GM12892 (cell line): ENCODE results near the gene ABTB2.

Experiments used
- POLR2A ChIP-seq: IDR thresholded peaks from 2 replicates; pipeline ENCODE4 v1.6.1; 2011; ENCODE audit warnings: low read depth, low read length, control low read depth
- TAF1 ChIP-seq: IDR thresholded peaks from 2 replicates; pipeline ENCODE4 v1.6.1; 2011; ENCODE audit warnings: low read depth, mild to moderate bottlenecking, control low read depth, low read length, borderline replicate concordance

GRCh38 chr11:34280945-34281872 lies 76.6 kb downstream of the ABTB2 start:
- TF ChIP-seq POLR2A: no peak
- TF ChIP-seq TAF1: no peak
